Activated naive CD8-positive, alpha-beta T cell treated with anti-CD3 and anti-CD28 coated beads, Interleukin-2, amount 10 ng/mL, durations not matched to agents 7 days and 5 days (primary cell): ENCODE measurements around the gene PDZD2. TPM values are rescaled to one million over a fixed set of nuclear protein-coding genes. Genes with fewer than 3 reads are reported as not detected.
A peak's percentile ranks its signal among the peaks of the same experiment; 100 is the strongest.

Experiments
- ATAC-seq: fragments of 150-1000 bp; cut with Tn5 transposase; one replicate; pipeline ENCODE4 v1.10.0; 2021; ENCODE audit warnings: low read depth, moderate library complexity
- POLR2A ChIA-PET: fragments of 350-600 bp; sonication (Branson Sonifier 250); formaldehyde crosslinking; loops from one replicate; lab custom pipeline; 2021; ENCODE audit warnings: antibody characterized with exemption; lab: Charles Lee
- DNase-seq: peaks from one replicate; pipeline ENCODE4 v3.0.0; 2021
- H3K27ac Mint-ChIP-seq: one replicate; pipeline ENCODE4 v1.8.0; 2022; ENCODE audit warnings: mild to moderate bottlenecking, mixed read lengths
- H3K27me3 Mint-ChIP-seq: one replicate; pipeline ENCODE4 v1.8.0; 2022; ENCODE audit warnings: mild to moderate bottlenecking, moderate library complexity, mixed read lengths
- H3K36me3 Mint-ChIP-seq: one replicate; pipeline ENCODE4 v1.8.0; 2021; ENCODE audit warnings: mild to moderate bottlenecking, mixed read lengths
- H3K4me1 Mint-ChIP-seq: one replicate; pipeline ENCODE4 v1.8.0; 2021; ENCODE audit warnings: mixed read lengths
- H3K4me3 Mint-ChIP-seq: one replicate; pipeline ENCODE4 v1.8.0; 2022; ENCODE audit warnings: mild to moderate bottlenecking, moderate library complexity, mixed read lengths
- H3K9me3 Mint-ChIP-seq: one replicate; pipeline ENCODE4 v1.8.0; 2021; ENCODE audit warnings: mixed read lengths
- total RNA-seq, 2 experiments: library from RNA; stranded (reverse); gene quantifications; one replicate each; pipeline ENCODE4 v1.2.3, GENCODE V29; 2021

The PDZD2 gene
- total RNA-seq, 2 experiments from 2014 or later = 0.14 to 0.22 TPM

- H3K27me3 Mint-ChIP-seq = peaks cover 32% of the 10 kb centered on the region
- DNase-seq (peak; percentile 33), ATAC-seq (peak; percentile 26)
- H3K36me3 Mint-ChIP-seq = peaks cover 2% of the 10 kb centered on the region
- peaks cover 12% of the 10 kb centered on the region for H3K9me3 Mint-ChIP-seq
- peaks cover 12% of the 10 kb centered on the region for H3K4me1 Mint-ChIP-seq
- peak overlapping the region; percentile 69 for H3K27ac Mint-ChIP-seq
- peak overlapping the region; percentile 79 for H3K4me3 Mint-ChIP-seq
- POLR2A ChIA-PET = no interaction called here
Observed at GRCh38 chr5:31855134-31856040, 216.5 kb downstream of the PDZD2 start.

GRCh38 chr5:31859096-31859495 lies 220.2 kb downstream of the PDZD2 start:
- Mint-ChIP-seq H3K4me1 (peaks cover 14% of the 10 kb centered on the region), H3K27me3 (peaks cover 21% of the 10 kb centered on the region), H3K27ac (no peak overlapping the region), H3K9me3 (peaks cover 16% of the 10 kb centered on the region), H3K4me3 (no peak overlapping the region), H3K36me3 (peaks cover 2% of the 10 kb centered on the region)
- POLR2A ChIA-PET = no interaction called here
- ATAC-seq = no peak
- no peak for DNase-seq

- H3K27me3 Mint-ChIP-seq = peaks cover 15% of the 10 kb centered on the region
- no peak for ATAC-seq
- POLR2A ChIA-PET = no interaction called here
- no peak overlapping the region for H3K27ac Mint-ChIP-seq
- DNase-seq = no peak
- peaks cover 16% of the 10 kb centered on the region for H3K9me3 Mint-ChIP-seq
- H3K4me1 Mint-ChIP-seq = peaks cover 7% of the 10 kb centered on the region
- H3K36me3 Mint-ChIP-seq = peaks cover 2% of the 10 kb centered on the region
- no peak overlapping the region for H3K4me3 Mint-ChIP-seq
Observed at GRCh38 chr5:31860278-31860677, 221.3 kb downstream of the PDZD2 start.

- DNase-seq = no peak
- peaks cover 2% of the 10 kb centered on the region for H3K36me3 Mint-ChIP-seq
- ATAC-seq = no peak
Observed at GRCh38 chr5:31860726-31861433, 221.9 kb downstream of the PDZD2 start.

GRCh38 chr5:31861601-31862000 lies 222.7 kb downstream of the PDZD2 start:
- DNase-seq (no peak), ATAC-seq (no peak)
- POLR2A ChIA-PET = no interaction called here
- peaks cover 9% of the 10 kb centered on the region for H3K4me1 Mint-ChIP-seq
- no peak overlapping the region for H3K27ac Mint-ChIP-seq
- peaks cover 12% of the 10 kb centered on the region for H3K27me3 Mint-ChIP-seq
- H3K36me3 Mint-ChIP-seq = peaks cover 2% of the 10 kb centered on the region
- H3K9me3 Mint-ChIP-seq = peaks cover 16% of the 10 kb centered on the region
- no peak overlapping the region for H3K4me3 Mint-ChIP-seq

More at GRCh38 chr5:31860726-31861433, 221.9 kb downstream of the PDZD2 start:
- POLR2A ChIA-PET = no interaction called here
- no peak overlapping the region for H3K27ac Mint-ChIP-seq
- no peak overlapping the region for H3K4me3 Mint-ChIP-seq
- H3K27me3 Mint-ChIP-seq = peaks cover 10% of the 10 kb centered on the region
- H3K4me1 Mint-ChIP-seq = peaks cover 2% of the 10 kb centered on the region
- H3K9me3 Mint-ChIP-seq = peaks cover 16% of the 10 kb centered on the region

GRCh38 chr5:31863991-31864411 lies 225.1 kb downstream of the PDZD2 start:
- Mint-ChIP-seq H3K4me3 (no peak overlapping the region), H3K27ac (no peak overlapping the region), H3K36me3 (peaks cover 2% of the 10 kb centered on the region), H3K4me1 (peaks cover 15% of the 10 kb centered on the region), H3K9me3 (peaks cover 14% of the 10 kb centered on the region), H3K27me3 (peaks cover 13% of the 10 kb centered on the region)
- POLR2A ChIA-PET = no interaction called here
- no peak for DNase-seq
- no peak for ATAC-seq

GRCh38 chr5:31866166-31866565 lies 227.2 kb downstream of the PDZD2 start:
- H3K27ac Mint-ChIP-seq = no peak overlapping the region
- no peak for ATAC-seq
- H3K9me3 Mint-ChIP-seq = no peaks in the 10 kb centered on the region
- POLR2A ChIA-PET = no interaction called here
- H3K36me3 Mint-ChIP-seq = no peaks in the 10 kb centered on the region
- peaks cover 13% of the 10 kb centered on the region for H3K27me3 Mint-ChIP-seq
- peaks cover 15% of the 10 kb centered on the region for H3K4me1 Mint-ChIP-seq
- no peak for DNase-seq
- H3K4me3 Mint-ChIP-seq = no peak overlapping the region

GRCh38 chr5:31867219-31867618 lies 228.3 kb downstream of the PDZD2 start:
- no peak overlapping the region for H3K27ac Mint-ChIP-seq
- H3K4me1 Mint-ChIP-seq = peaks cover 13% of the 10 kb centered on the region
- peaks cover 13% of the 10 kb centered on the region for H3K27me3 Mint-ChIP-seq
- H3K9me3 Mint-ChIP-seq = no peaks in the 10 kb centered on the region
- POLR2A ChIA-PET = no interaction called here
- DNase-seq (no peak), ATAC-seq (peak; percentile 67)
- no peaks in the 10 kb centered on the region for H3K36me3 Mint-ChIP-seq
- no peak overlapping the region for H3K4me3 Mint-ChIP-seq

- Mint-ChIP-seq H3K27me3 (no peaks in the 10 kb centered on the region), H3K4me3 (no peak overlapping the region), H3K27ac (no peak overlapping the region), H3K4me1 (no peaks in the 10 kb centered on the region), H3K9me3 (no peaks in the 10 kb centered on the region), H3K36me3 (no peaks in the 10 kb centered on the region)
- ATAC-seq (no peak), DNase-seq (no peak)
- POLR2A ChIA-PET = no interaction called here
Observed at GRCh38 chr5:31880449-31880848, 241.5 kb downstream of the PDZD2 start.

GRCh38 chr5:31884896-31885295 lies 246.0 kb downstream of the PDZD2 start:
- no peaks in the 10 kb centered on the region for H3K4me1 Mint-ChIP-seq
- no peak overlapping the region for H3K27ac Mint-ChIP-seq
- no peaks in the 10 kb centered on the region for H3K36me3 Mint-ChIP-seq
- DNase-seq (no peak), ATAC-seq (no peak)
- no peak overlapping the region for H3K4me3 Mint-ChIP-seq
- POLR2A ChIA-PET = no interaction called here
- no peaks in the 10 kb centered on the region for H3K9me3 Mint-ChIP-seq
- H3K27me3 Mint-ChIP-seq = no peaks in the 10 kb centered on the region

- Mint-ChIP-seq H3K4me3 (no peak overlapping the region), H3K27me3 (no peaks in the 10 kb centered on the region), H3K4me1 (no peaks in the 10 kb centered on the region), H3K27ac (no peak overlapping the region), H3K36me3 (no peaks in the 10 kb centered on the region), H3K9me3 (no peaks in the 10 kb centered on the region)
- DNase-seq (no peak), ATAC-seq (no peak)
- POLR2A ChIA-PET = no interaction called here
Observed at GRCh38 chr5:31886206-31886605, 247.3 kb downstream of the PDZD2 start.

- Mint-ChIP-seq H3K27me3 (no peaks in the 10 kb centered on the region), H3K4me1 (no peaks in the 10 kb centered on the region), H3K27ac (no peak overlapping the region), H3K9me3 (no peaks in the 10 kb centered on the region), H3K4me3 (no peak overlapping the region), H3K36me3 (no peaks in the 10 kb centered on the region)
- ATAC-seq = no peak
- no peak for DNase-seq
- POLR2A ChIA-PET = no interaction called here
Observed at GRCh38 chr5:31887556-31887955, 248.6 kb downstream of the PDZD2 start.

GRCh38 chr5:31888564-31888963 lies 249.6 kb downstream of the PDZD2 start:
- ATAC-seq (no peak), DNase-seq (no peak)
- H3K27ac Mint-ChIP-seq = no peak overlapping the region
- no peaks in the 10 kb centered on the region for H3K9me3 Mint-ChIP-seq
- H3K4me1 Mint-ChIP-seq = no peaks in the 10 kb centered on the region
- no peak overlapping the region for H3K4me3 Mint-ChIP-seq
- H3K27me3 Mint-ChIP-seq = no peaks in the 10 kb centered on the region
- POLR2A ChIA-PET = no interaction called here
- H3K36me3 Mint-ChIP-seq = no peaks in the 10 kb centered on the region
